ENCODE data around the gene EVI2B. TPM values are rescaled to one million over a fixed set of nuclear protein-coding genes. Genes with fewer than 3 reads are reported as not detected.

EVI2B gene
- total RNA-seq, 1 donor from 2014 or later, result not detected

- Mint-ChIP-seq H3K27ac (no peak overlapping the region), H3K9me3 (no peaks in the 10 kb centered on the region), H3K27me3 (ENCODE audit: insufficient read depth, low read depth) (no peaks in the 10 kb centered on the region), H3K4me1 (no peaks in the 10 kb centered on the region), H3K36me3 (peaks cover 15% of the 10 kb centered on the region), H3K4me3 (no peak overlapping the region)
- no peaks in the 10 kb centered on the region for H3K9me3 ChIP-seq (ENCODE audit: low read depth)
- no peak for TF ChIP-seq EZH2 (IDR thresholded peaks at IDR 0.05)
- TF ChIP-seq EZH2phosphoT487 (IDR thresholded peaks at IDR 0.05), result no peak
- no peak for TF ChIP-seq CTCF (IDR thresholded peaks at IDR 0.05)
- H3K36me3 ChIP-seq, result no peaks in the 10 kb centered on the region
- H2AFZ ChIP-seq (replicated peaks), result no peak overlapping the region
- no peaks in the 10 kb centered on the region for H3K4me1 ChIP-seq
- DNase-seq (ENCODE audit: low spot score), result no peak
- no peak overlapping the region for H3K27ac ChIP-seq
- no peaks in the 10 kb centered on the region for H3F3A ChIP-seq (ENCODE audit: low read depth)
- H3K4me2 ChIP-seq, result no peak overlapping the region
- no peaks in the 10 kb centered on the region for H4K20me1 ChIP-seq (ENCODE audit: low read depth)
- H3K9ac ChIP-seq, result no peak overlapping the region
- no peaks in the 10 kb centered on the region for H3K79me2 ChIP-seq (ENCODE audit: low read depth)
- no peaks in the 10 kb centered on the region for H3K27me3 ChIP-seq
- no peak overlapping the region for H3K4me3 ChIP-seq
These were observed 9.7 kb upstream of the EVI2B start for GRCh38 chr17:31323551-31323950.

DNA sequence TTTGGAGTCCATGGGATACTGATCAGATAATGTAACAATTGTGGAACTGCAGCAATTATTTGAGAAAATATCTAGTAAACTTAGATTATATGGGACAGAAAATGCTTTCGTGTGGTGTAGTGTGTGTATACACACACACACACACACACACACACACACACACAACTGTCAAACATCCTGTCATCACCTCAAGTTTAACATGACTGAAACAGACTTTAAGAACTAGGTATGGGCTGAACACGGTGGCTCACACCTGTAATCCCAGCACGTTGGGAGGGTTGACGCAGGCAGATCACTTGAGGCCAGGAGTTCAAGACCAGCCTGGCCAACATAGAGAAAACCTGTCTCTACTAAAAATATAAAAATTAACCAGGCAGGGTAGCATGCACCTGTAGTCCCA lies 8.1 kb upstream of the EVI2B start:
- Histone ChIP-seq H2AFZ (replicated peaks) (no peak overlapping the region), H3K27ac (no peak overlapping the region), H3K9me3 (ENCODE audit: low read depth) (no peaks in the 10 kb centered on the region), H3K4me1 (peaks cover 7% of the 10 kb centered on the region), H4K20me1 (ENCODE audit: low read depth) (no peaks in the 10 kb centered on the region), H3K4me3 (no peak overlapping the region), H3F3A (ENCODE audit: low read depth) (peaks cover 7% of the 10 kb centered on the region), H3K36me3 (no peaks in the 10 kb centered on the region), H3K4me2 (no peak overlapping the region), H3K9ac (no peak overlapping the region), H3K27me3 (no peaks in the 10 kb centered on the region), H3K79me2 (ENCODE audit: low read depth) (no peaks in the 10 kb centered on the region)
- H3K36me3 Mint-ChIP-seq, result peaks cover 6% of the 10 kb centered on the region
- H3K9me3 Mint-ChIP-seq, result no peaks in the 10 kb centered on the region
- no peak for DNase-seq (ENCODE audit: low spot score)
- no peaks in the 10 kb centered on the region for H3K4me1 Mint-ChIP-seq
- no peak overlapping the region for H3K27ac Mint-ChIP-seq
- no peaks in the 10 kb centered on the region for H3K27me3 Mint-ChIP-seq (ENCODE audit: insufficient read depth, low read depth)
- no peak for TF ChIP-seq EZH2 (IDR thresholded peaks at IDR 0.05)
- TF ChIP-seq CTCF (IDR thresholded peaks at IDR 0.05), result no peak
- TF ChIP-seq EZH2phosphoT487 (IDR thresholded peaks at IDR 0.05), result no peak
- no peak overlapping the region for H3K4me3 Mint-ChIP-seq

GRCh38 chr17:31321481-31321880 lies 7.6 kb upstream of the EVI2B start, which contains the start of gene EVI2A:
EVI2A (minus strand) TSS chr17:31321622; CDS start chr17:31319013, 2,609 bp downstream.
- H3K27me3 Mint-ChIP-seq (ENCODE audit: insufficient read depth, low read depth), result no peaks in the 10 kb centered on the region
- no peaks in the 10 kb centered on the region for H3K79me2 ChIP-seq (ENCODE audit: low read depth)
- no peaks in the 10 kb centered on the region for H4K20me1 ChIP-seq (ENCODE audit: low read depth)
- peak; percentile 3 for DNase-seq (ENCODE audit: low spot score)
- peaks cover 7% of the 10 kb centered on the region for H3K4me1 ChIP-seq
- no peak within 1 kb of the TSS for H3K27ac ChIP-seq
- H3K36me3 ChIP-seq, result no peaks in the 10 kb centered on the region
- H3K4me1 Mint-ChIP-seq, result no peaks in the 10 kb centered on the region
- H3K4me3 ChIP-seq, result no peak within 1 kb of the TSS
- H3K27me3 ChIP-seq, result no peaks in the 10 kb centered on the region
- H3K27ac Mint-ChIP-seq, result no peak within 1 kb of the TSS
- H2AFZ ChIP-seq (replicated peaks), result no peak within 1 kb of the TSS
- no peak within 1 kb of the TSS for H3K4me3 Mint-ChIP-seq
- TF ChIP-seq EZH2phosphoT487 (IDR thresholded peaks at IDR 0.05), result no peak
- no peak for TF ChIP-seq EZH2 (IDR thresholded peaks at IDR 0.05)
- TF ChIP-seq CTCF (IDR thresholded peaks at IDR 0.05), result no peak
- no peaks in the 10 kb centered on the region for H3K9me3 ChIP-seq (ENCODE audit: low read depth)
- H3K9ac ChIP-seq, result no peak within 1 kb of the TSS
- H3K36me3 Mint-ChIP-seq, result peaks cover 4% of the 10 kb centered on the region
- H3F3A ChIP-seq (ENCODE audit: low read depth), result peaks cover 7% of the 10 kb centered on the region
- no peak within 1 kb of the TSS for H3K4me2 ChIP-seq
- H3K9me3 Mint-ChIP-seq, result no peaks in the 10 kb centered on the region
